H1 (cell line): ENCODE data around the gene LSM4. TPM values are rescaled to one million over a fixed set of nuclear protein-coding genes. Genes with fewer than 3 reads are reported as not detected.
A peak's percentile ranks its signal among the peaks of the same experiment; 100 is the strongest.

Source experiments
- BACH1 ChIP-seq: IDR thresholded peaks from 2 replicates; pipeline ENCODE4 v1.6.1; 2012; ENCODE audit warnings: low read length, improper control_type of control experiment
- BRCA1 ChIP-seq: IDR thresholded peaks from 2 replicates; pipeline ENCODE4 v1.6.1; 2012; ENCODE audit warnings: low read depth, low read length, improper control_type of control experiment
- CBX5 ChIP-seq: fragments of 300-800, 300-1000 bp; sonication (generic); IDR thresholded peaks from 2 replicates; pipeline ENCODE4 v1.7.1; 2016; ENCODE audit warnings: antibody characterized with exemption, low read length, low read depth
- CHD1 ChIP-seq: IDR thresholded peaks from 2 replicates; pipeline ENCODE4 v1.6.1; 2012; ENCODE audit warnings: low read depth, low read length, improper control_type of control experiment
- EGR1 ChIP-seq: IDR thresholded peaks from 2 replicates; pipeline ENCODE4 v1.6.1; 2011; ENCODE audit warnings: low read depth, low read length, borderline replicate concordance
- GABPA ChIP-seq: IDR thresholded peaks from 2 replicates; pipeline ENCODE4 v1.6.1; 2011; ENCODE audit warnings: mild to moderate bottlenecking, low read length, moderate library complexity, borderline replicate concordance; ENCODE audit not compliant: insufficient read depth
- GTF2F1 ChIP-seq: IDR thresholded peaks from 2 replicates; pipeline ENCODE4 v1.6.1; 2012; ENCODE audit warnings: low read depth, low read length, improper control_type of control experiment, borderline replicate concordance
- JUND ChIP-seq: IDR thresholded peaks from 2 replicates; pipeline ENCODE4 v1.6.1; 2011; ENCODE audit warnings: mild to moderate bottlenecking, improper control_type of control experiment, low read length
- KDM4A ChIP-seq: IDR thresholded peaks from one replicate; pipeline ENCODE4 v1.7.1; 2012; ENCODE audit warnings: low read depth, mild to moderate bottlenecking, moderate library complexity, low read length, inconsistent platforms; ENCODE audit not compliant: severe bottlenecking
- KDM5A ChIP-seq: fragments of 200-600 bp; IDR thresholded peaks from 2 replicates; pipeline ENCODE4 v1.7.1; 2012; ENCODE audit warnings: mild to moderate bottlenecking, low read length, inconsistent platforms, mixed read lengths
- MAFK ChIP-seq: IDR thresholded peaks from 2 replicates; pipeline ENCODE4 v1.6.1; 2012; ENCODE audit warnings: low read depth, mild to moderate bottlenecking, improper control_type of control experiment, low read length
- NANOG ChIP-seq: IDR thresholded peaks from 2 replicates; pipeline ENCODE4 v1.6.1; 2011; ENCODE audit warnings: low read length, low read depth, mild to moderate bottlenecking, inconsistent platforms; ENCODE audit not compliant: insufficient read depth, poor library complexity, severe bottlenecking
- NRF1 ChIP-seq: IDR thresholded peaks from 2 replicates; pipeline ENCODE4 v1.6.1; 2011; ENCODE audit warnings: mild to moderate bottlenecking, low read depth, low read length, improper control_type of control experiment
- POLR2A ChIP-seq, 2 experiments: IDR thresholded peaks; 1 replicate in 1 of 2; 2 replicates in 1 of 2; pipeline ENCODE4 v1.6.1; 2011; ENCODE audit warnings: low read depth in 2 of 2, low read length in 2 of 2, mild to moderate bottlenecking in 2 of 2; ENCODE audit errors: control extremely low read depth in 1 of 2
- RFX5 ChIP-seq: IDR thresholded peaks from 2 replicates; pipeline ENCODE4 v1.6.1; 2011; ENCODE audit warnings: low read depth, low read length, improper control_type of control experiment, borderline replicate concordance
- SIN3A ChIP-seq, 2 experiments: IDR thresholded peaks in 1 of 2; conservative IDR thresholded peaks in 1 of 2; 2 replicates each; pipeline ENCODE4 v1.6.1; 2011 to 2012; ENCODE audit warnings: low read length in 2 of 2, improper control_type of control experiment in 1 of 2, low read depth in 1 of 2, mild to moderate bottlenecking in 1 of 2
- SP2 ChIP-seq: IDR thresholded peaks from 2 replicates; pipeline ENCODE4 v1.6.1; 2012; ENCODE audit warnings: mild to moderate bottlenecking, low read length, inconsistent platforms
- TAF7 ChIP-seq: optimal IDR thresholded peaks from 2 replicates; pipeline ENCODE3; 2011; ENCODE audit warnings: low read depth, mild to moderate bottlenecking, inconsistent platforms, low read length, moderate library complexity, borderline replicate concordance
- YY1 ChIP-seq: IDR thresholded peaks from 2 replicates; pipeline ENCODE4 v1.6.1; 2011; ENCODE audit warnings: low read depth, mild to moderate bottlenecking, low read length
- ZNF274 ChIP-seq: IDR thresholded peaks from 2 replicates; pipeline ENCODE4 v1.7.0; 2012; ENCODE audit warnings: low read length, borderline replicate concordance; ENCODE audit errors: extremely low read depth
- polyA plus RNA-seq, 7 experiments: library from polyadenylated mRNA; depleted of rRNA in 3 of 7; stranded (reverse) in 5 of 7; unstranded in 2 of 7; fragments of >200 nt in 5 of 7; fragments of 200-250 nt in 2 of 7; gene quantifications; 1 replicate in 5 of 7; 2 replicates in 1 of 7; 4 replicates in 1 of 7; pipeline versions ENCODE4 v1.2.1 to v1.2.3, GENCODE V29; 2011 to 2013; ENCODE audit warnings: missing spikeins in 2 of 7, mixed read lengths in 2 of 7
- total RNA-seq: library from RNA; stranded (reverse); fragmentation: NEBNext Ultra II Directional; extraction: Animal tissue kit (Norgen Biotek cat#: 25700); gene quantifications from 2 replicates; pipeline ENCODE4 v1.2.1, GENCODE V29; 2021
- TF ChIP-seq, protein P1 (sequence below): IDR thresholded peaks from 2 replicates; pipeline ENCODE4 v1.6.1; 2012; ENCODE audit warnings: low read length, inconsistent platforms
- TF ChIP-seq, protein P2 (sequence below): IDR thresholded peaks from 2 replicates; pipeline ENCODE4 v1.6.1; 2011; ENCODE audit warnings: low read depth, mild to moderate bottlenecking, low read length; ENCODE audit not compliant: insufficient read depth

LSM4 gene
- total and polyA plus RNA-seq, 2 of the 8 experiments (the other 6 are each of a cell fraction or from before 2014, with no cell fraction given): 302 to 319 TPM

DNA sequence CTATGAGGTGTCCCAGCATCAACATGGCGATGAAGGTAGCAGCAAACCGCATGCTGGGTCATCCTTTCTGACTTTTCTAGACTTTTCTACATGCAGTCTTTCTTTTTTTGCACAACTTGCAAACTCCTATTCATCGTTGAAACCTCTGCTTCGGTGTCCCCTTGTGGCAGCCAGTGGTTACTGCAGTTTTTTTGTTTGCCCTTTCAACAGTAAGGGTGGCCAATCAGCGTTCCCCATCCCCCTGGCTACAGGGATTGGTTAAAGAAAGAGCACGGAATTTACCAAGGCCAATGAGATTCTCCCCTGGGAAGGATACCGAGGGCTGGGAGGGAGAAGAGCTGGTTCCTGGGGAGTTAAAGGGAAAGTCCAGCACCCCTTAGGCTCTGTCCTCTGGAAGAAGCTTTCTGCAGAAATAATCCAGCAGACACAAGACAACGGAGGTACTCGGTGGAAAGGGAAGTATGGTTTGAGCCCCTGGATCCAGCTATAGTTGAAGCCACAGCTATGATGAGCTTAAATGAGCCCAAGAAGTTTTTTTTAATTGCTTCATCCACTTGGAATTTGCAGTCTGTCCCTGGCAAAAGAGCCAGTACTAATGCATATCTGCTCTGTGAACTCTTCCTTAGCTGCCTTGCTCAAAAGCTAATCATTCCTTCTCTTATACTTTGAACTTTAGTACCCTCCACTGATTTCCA is 5.6 kb upstream of the LSM4 start (continued):
- no peak for TF ChIP-seq JUND
- TF ChIP-seq RFX5: 0 out of 2 replicates have a peak, but pooled peaks have one; percentile 19
- no peak for TF ChIP-seq KDM5A
- TF ChIP-seq, protein P1, sequence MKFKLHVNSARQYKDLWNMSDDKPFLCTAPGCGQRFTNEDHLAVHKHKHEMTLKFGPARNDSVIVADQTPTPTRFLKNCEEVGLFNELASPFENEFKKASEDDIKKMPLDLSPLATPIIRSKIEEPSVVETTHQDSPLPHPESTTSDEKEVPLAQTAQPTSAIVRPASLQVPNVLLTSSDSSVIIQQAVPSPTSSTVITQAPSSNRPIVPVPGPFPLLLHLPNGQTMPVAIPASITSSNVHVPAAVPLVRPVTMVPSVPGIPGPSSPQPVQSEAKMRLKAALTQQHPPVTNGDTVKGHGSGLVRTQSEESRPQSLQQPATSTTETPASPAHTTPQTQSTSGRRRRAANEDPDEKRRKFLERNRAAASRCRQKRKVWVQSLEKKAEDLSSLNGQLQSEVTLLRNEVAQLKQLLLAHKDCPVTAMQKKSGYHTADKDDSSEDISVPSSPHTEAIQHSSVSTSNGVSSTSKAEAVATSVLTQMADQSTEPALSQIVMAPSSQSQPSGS: no peak; the same call in 1 of the 2 replicates
- TF ChIP-seq KDM4A: no peak
- 0 out of 4 replicates have a peak, but pooled peaks of 1 of the 2 experiments have one; percentile 39 for TF ChIP-seq SIN3A (conservative IDR thresholded peaks at IDR 0.05 in 1 of 2, IDR thresholded peaks at IDR 0.05 in 1 of 2; ENCODE audit: low read depth in 1 of 2, low read length in 2 of 2)
- no peak for TF ChIP-seq BRCA1
- TF ChIP-seq NRF1: no peak
- no peak for TF ChIP-seq SP2
- TF ChIP-seq ZNF274: no peak
- TF ChIP-seq POLR2A (IDR thresholded peaks at IDR 0.05; ENCODE audit: control extremely low read depth in 1 of 2, low read depth in 2 of 2, low read length in 2 of 2): 0 out of 3 replicates have a peak, but pooled peaks of 1 of the 2 experiments have one; percentile 49
- TF ChIP-seq, protein P2, sequence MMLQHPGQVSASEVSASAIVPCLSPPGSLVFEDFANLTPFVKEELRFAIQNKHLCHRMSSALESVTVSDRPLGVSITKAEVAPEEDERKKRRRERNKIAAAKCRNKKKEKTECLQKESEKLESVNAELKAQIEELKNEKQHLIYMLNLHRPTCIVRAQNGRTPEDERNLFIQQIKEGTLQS: no peak
- TF ChIP-seq TAF7: no peak
- no peak for TF ChIP-seq EGR1
- no peak for TF ChIP-seq MAFK
- no peak for TF ChIP-seq BACH1
- TF ChIP-seq GTF2F1: no peak
- no peak for TF ChIP-seq GABPA
- no peak for TF ChIP-seq NANOG
- no peak for TF ChIP-seq CHD1
- TF ChIP-seq YY1: no peak
- TF ChIP-seq CBX5: no peak
